GM12801 (cell line): ENCODE measurements around the gene LRRC47.

ENCODE experiments used
- TF ChIP-seq, protein P1 (sequence below): IDR thresholded peaks from one replicate; pipeline ENCODE4 v1.5.1; 2011; ENCODE audit warnings: control low read depth; ENCODE audit not compliant: insufficient read length; ENCODE audit errors: extremely low read depth

The LRRC47 gene

DNA sequence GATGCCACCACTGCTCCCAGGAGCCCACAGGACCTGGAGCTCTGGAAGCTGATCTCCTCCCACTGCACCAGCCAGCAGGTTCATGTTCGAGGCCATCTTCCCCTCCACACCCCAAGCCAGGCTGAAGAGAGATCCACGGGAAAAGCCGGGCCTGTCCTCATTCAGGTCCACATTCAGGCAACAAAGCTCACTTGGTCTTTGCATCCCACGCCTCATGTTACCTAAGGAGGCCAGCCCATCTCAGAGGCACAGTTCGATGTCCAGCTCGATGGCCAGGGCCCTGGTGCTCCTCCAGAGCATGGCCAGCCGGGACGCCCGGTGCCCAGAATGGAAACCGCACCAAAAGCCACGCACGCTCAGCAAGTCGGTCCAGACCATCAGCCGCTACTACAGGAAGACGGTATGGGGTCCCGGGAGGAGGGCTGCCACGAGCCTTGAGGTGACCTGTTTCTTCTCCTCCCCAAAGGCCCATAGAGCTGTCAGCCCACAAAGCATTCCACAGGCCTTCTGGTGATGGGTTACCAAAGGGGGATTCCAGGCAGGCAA, 43.8 kb downstream of the LRRC47 start, which contains the start of gene CCDC27:
CCDC27 (plus strand) TSS at position 51 of the 546 bp plus-strand sequence; CDS start at position 83, 32 bp downstream.
- TF ChIP-seq, protein P1, sequence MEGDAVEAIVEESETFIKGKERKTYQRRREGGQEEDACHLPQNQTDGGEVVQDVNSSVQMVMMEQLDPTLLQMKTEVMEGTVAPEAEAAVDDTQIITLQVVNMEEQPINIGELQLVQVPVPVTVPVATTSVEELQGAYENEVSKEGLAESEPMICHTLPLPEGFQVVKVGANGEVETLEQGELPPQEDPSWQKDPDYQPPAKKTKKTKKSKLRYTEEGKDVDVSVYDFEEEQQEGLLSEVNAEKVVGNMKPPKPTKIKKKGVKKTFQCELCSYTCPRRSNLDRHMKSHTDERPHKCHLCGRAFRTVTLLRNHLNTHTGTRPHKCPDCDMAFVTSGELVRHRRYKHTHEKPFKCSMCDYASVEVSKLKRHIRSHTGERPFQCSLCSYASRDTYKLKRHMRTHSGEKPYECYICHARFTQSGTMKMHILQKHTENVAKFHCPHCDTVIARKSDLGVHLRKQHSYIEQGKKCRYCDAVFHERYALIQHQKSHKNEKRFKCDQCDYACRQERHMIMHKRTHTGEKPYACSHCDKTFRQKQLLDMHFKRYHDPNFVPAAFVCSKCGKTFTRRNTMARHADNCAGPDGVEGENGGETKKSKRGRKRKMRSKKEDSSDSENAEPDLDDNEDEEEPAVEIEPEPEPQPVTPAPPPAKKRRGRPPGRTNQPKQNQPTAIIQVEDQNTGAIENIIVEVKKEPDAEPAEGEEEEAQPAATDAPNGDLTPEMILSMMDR = no peak

DNA sequence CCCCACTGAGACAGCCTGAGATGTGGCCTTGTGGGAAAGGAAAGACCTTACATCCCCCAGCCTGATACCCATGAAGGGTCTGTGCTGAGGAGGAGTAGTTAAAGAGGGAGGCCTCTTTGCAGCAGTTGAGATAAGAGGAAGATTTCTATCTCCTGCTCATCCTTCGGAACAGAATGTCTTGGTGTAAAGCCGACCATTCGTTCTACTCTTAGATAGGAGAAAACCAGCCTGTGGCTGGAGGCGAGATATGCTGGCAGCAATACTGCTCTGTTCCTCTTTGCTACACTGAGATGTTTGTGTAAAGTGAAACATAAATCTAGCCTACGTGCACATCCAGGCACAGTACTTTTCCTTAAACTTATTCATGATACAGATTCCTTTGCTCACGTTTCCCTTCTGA, 45.6 kb downstream of the LRRC47 start:
- TF ChIP-seq, protein P1 = no peak

DNA sequence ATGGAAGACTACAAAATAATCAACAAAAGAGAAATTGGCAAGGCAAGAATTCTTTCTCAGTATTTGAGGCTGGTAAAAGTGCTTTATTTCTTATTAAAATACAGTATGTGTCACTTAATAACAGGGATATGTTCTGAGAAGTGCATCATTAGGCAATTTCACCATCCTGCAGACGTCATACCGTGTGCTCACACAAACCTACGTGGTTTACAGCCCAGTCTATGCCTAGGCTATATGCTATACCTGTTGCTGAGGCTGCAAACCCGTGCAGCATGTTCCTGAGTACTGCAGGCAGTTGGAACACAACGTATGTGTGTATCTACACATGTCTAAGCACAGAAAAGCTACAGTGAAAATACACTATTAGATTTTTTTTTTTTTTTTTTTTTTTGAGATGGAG, 46.8 kb downstream of the LRRC47 start:
- TF ChIP-seq, protein P1 = no peak

DNA sequence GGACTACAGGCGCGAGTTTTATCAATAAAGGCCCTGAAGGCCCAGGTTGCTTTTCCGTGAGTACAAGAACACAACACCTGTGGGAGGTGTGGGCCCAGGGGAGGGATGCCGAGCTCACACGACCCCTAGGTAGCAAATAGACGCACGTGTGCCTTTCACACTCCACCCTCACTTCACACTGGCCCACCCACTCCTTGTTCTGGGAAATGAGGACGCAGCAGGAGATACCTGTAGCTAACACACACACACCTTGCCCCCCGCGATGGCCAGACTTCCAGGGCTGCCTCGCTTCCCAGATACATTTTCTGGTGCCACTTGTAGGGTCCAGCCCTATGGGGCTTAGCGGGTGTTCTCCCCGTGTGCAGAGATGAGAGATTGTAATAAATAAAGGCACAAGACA, 48.4 kb downstream of the LRRC47 start:
- TF ChIP-seq, protein P1 = no peak

DNA sequence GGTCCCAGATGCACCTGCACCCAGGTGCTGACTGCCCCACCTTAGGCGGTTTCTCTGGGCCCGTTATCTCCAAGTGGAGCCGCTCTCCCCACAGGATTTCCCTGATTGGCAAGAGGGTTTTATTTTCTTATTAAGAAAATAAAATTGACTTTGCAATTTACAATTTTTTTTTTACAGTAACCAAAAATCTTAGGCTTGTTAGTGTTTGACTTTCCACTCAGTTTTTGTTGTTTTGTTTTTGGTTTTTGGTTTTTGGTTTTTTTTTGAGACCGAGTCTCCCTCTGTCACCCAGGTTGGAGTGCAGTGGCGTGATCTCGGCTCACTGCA, 48.8 kb downstream of the LRRC47 start:
- TF ChIP-seq, protein P1 = no peak

DNA sequence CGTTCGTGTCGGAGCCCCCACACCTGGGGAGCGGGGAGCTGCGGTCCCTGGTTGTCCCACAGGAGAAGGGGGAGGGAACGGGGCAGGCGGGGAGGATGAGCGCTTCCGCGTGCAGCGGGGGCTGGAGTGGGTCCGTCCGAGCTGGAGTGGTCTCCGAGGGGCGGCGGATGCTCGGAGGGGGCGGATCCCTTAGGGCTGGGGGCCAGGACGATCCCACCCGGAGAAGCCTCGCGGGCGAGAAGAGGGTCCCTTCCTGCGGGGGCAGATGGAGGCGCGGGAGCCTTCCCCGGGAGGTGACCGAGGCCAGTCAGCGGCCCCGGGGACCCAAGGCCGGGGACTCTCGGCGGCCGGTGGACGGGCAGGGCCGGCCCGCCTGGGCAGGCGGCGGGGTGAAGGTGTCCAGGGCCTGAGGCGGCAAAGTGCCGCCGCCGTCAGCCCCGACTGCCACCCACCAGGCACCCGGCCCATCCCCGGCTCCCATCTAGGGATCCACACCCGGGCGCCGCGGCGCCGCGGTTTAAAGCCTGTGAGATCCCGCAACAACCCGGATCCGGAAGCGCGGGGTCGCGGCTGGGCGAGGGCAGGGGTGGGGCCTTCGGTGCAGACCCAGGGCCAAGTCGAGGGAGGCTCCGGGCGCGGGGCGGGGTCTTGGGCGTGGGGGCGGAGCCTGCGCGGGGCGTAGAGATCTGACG, 49.3 kb downstream of the LRRC47 start:
- TF ChIP-seq, protein P1 = no peak

DNA sequence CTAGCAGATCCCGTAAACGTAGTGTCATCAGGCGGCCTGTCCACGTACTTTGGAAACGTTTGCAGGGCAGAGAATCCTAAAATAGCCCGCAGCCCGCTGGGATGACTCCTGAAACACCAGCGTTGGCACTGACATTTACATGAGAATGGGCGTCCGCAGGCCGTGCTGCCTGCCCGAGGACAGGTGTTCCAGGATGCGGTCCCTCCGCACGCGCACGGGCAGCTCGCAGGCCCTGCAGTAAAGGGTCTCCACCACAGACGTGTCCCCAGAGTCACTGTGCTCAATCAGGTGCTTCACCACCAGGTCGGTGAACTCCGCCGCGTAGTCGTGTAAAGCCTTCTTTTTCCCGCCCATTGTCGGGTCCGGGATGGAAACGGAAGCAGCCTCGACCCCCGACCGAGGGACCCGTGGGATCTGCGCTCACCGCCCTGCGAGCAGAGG, 49.9 kb downstream of the LRRC47 start:
- TF ChIP-seq, protein P1 = no peak
